Stimulated activated CD4-positive, alpha-beta T cell treated with anti-CD3 and anti-CD28 coated beads, Interleukin-4, amount 100 ng/mL, for 24 hours (primary cell): ENCODE results near the gene MYORG.

ENCODE experiments used
- DNase-seq: peaks from one replicate; pipeline ENCODE4 v3.0.0-alpha.2; 2020

The MYORG gene

DNA sequence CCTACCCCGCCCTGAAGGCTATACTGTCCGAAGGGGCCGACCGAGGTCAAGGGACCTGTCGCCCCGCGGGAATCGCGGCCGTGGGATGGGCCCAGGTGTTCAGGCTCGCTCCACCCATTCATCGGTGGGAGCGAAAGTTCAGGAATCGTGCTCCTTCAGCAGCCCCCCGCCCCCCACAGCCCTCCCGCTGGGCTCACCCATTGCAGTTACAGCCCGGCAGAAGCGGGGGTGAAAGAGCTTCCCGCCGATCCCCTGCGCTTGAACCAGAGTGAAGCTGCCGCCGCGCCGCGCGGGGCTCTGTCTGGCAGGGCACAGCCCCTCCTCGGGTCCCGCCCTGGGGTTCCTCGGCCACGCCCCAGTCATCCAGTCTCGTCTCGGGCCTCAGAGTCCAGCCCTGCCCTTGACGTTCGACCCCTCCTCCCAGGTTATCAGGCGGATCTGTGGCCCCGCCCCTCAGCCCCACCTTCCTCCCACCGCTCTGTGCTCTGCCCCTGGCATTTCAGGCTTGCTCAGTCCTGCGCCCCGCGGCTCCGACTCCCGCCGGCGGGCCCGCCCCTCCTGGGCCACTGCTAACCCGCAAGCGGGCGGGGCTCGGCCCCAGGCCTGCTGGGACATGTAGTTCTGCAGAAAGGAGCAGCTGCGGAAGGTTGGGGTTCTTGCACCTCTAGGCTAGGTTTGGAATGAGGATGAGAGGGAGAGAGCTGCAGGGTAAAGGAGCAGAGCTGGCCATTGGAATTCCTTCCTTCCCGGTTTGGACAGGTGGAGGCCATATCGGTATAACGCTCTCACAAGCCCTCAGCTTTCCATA lies at the start of gene MYORG:
Gene MYORG (minus strand): TSS at position 303 of the 808 bp plus-strand sequence. CDS start 3,955 bp downstream, outside the sequence.
- peak; percentile 97 for DNase-seq

DNA sequence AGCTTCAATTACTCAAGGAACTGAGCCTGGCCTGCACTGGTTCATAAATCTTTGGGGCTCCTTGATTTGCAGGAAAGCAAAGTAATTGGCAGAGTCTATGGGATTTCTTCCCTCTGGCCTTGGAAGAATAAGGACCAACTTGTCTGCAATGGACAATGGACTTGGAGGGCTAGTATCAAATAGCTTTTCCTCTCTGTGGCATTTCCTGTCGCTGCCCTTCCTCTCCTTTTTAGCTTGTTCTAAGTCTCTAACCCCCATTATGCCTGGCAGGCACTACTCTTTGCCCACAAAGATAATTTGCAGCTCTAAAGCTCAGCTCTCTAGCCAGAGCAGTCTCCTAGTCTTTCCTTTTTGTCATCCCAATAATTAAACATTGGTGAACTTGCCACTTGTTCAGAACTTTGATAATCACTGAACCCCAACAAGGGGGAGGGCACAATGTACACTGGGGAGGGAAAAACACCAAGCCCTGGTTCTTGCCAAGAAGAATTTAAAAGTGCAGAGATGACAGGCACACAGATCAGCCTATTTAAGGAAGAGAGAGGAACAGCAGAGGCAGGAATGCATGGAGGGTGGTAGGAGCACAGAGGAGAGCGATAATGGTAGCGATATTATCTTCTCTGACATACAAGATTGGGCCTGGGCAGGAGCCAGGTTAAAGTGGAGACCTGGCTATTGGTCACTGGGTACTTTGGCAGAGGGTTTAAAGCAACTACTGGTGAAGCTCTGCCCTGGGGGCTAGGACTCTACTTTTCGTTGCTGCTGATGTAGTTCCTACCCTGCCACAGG lies 43.2 kb upstream of the MYORG start:
- no peak for DNase-seq

DNA sequence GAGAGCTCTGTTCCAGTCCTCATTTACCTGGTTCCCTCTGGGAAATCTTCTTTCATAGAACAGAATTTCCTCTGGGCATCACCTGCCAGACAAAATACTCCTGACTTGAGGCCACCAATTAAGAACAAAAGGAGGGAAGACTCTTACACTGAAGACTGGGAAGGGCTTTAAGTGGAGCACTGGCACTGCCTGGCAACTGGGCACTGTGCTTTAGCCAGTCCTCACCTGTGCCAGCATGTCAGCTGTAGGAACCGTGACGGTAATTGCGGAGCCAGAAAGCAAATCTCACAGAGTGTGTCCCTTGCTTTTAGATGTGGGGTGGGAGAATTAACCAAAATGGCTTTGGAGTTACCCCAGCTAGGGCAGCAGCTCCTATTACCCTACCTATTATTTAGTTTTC lies 41.0 kb upstream of the MYORG start:
- no peak for DNase-seq

DNA sequence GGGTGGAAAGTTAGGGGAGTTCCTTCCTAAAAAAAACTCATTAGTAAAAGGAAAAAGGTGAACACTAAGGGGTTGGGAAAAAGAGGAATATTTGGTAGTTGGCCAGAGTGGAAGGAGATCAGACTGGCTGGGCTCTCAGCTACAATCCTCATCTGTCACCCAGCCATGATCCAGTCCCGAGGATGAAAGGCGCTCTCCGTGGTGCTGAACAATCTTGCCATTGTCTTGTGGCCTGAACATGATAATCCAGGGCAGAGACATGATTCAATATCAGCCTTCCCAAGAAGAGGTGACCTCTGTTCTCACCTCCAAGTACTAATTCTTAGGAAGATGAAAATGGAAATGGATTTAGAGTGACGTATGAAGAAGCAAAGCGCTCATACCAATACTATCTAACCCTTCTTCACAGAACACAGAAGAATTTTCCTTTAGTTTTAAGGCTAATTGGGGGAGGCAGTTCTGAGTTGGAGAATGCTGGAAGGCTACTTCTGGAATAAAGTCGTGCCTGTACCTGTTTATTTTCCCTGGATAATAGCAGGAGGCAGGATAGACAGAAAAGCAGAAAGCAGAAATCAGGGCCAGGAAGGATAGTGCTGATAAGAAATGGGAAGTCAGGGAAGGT lies 36.6 kb upstream of the MYORG start:
- DNase-seq = peak; percentile 18

DNA sequence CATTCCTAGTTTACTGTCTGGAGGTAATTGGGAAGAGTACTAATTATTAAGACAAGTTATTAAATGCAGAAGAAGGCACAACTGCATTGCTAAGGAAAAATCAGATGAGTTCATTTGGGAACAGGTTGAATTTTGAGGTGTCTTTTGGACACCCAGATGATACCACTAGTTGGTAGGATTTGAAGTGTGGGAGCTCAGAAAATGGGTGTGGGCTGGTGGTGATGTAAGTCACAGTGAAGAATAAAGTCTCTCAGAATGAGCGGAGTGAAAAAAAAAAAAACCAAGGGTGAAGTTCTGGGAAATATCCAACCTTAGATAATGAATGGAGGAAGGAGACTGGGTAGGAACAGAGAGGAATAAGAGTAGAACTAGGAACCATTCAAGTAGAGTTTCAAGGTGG lies 35.6 kb upstream of the MYORG start:
- DNase-seq = no peak

DNA sequence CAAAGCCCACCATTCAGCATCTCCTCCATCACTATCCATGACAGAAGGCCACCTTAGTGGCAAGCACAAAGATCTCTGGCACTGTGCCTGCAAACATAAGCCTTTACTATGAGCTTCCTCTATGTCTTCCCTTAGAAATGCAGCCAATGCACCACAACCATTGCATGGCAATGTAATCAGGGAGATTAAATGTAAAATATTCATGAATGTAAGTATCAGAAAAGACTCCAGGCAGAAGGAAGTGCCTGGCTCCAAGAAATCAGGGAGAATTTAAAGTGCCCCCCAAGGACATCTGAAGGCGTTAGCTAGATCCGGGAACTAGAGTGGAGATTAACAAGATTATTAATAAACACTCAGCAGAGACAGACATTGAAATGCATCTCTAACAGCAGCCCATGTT lies 32.5 kb upstream of the MYORG start:
- DNase-seq = no peak

DNA sequence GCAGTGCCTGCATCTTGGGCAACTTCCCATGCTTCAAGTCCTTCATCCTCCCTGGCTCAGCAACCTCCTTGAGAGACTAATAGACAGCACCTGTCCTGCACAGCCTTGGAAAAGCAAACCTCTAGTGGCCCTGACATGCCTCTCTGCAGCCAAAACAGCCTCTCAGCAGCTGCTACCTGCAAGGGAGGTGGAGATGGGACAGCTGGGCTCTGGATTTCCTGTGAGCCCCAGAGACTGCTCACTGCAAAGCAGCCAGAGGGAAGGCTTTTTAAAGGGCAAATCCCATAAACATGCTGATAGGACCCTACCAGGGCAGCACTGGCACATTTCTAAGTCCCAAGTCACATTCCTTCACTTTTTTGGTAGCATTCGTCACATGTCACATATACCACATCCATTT lies 31.5 kb upstream of the MYORG start:
- DNase-seq = no peak

DNA sequence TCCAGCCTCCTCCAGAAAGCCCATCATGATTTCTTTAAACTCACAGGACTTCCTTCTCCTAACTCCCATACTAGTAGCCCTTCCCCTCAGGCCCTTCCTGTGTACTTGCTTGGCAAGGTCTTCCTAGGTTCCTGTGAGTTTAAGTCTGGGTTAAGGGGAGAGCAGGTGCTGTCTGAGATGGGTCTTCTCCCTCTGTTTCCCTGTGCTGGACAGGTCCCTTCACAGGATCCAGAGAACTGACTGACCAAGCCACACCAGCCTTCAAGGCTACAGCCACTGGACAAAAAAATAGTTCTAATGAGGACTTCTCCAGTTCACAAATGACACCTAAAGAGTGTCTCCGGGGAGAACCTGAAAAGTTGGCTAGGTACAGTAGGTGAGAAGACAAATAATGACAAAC lies 29.5 kb upstream of the MYORG start:
- DNase-seq = no peak

DNA sequence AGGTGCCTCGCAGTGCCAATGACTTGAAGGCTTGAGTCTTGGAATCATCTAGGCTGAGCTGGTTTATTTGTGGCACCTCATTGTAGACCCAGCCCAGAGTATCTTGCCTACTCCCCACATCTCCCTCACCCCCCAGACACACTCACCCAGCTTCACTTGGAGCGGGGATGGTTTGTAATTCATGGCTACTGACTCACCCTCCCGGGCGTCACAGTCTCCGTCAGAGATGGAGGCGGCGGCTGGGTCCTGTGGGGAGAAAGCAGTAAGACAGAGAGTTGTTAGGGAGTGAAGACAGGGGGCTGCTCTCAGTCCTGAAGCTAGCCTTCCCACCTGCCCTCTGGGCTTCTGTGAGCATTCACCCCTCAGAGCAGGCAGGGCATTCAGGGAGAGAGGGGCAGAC lies 29.0 kb upstream of the MYORG start:
- DNase-seq = no peak

DNA sequence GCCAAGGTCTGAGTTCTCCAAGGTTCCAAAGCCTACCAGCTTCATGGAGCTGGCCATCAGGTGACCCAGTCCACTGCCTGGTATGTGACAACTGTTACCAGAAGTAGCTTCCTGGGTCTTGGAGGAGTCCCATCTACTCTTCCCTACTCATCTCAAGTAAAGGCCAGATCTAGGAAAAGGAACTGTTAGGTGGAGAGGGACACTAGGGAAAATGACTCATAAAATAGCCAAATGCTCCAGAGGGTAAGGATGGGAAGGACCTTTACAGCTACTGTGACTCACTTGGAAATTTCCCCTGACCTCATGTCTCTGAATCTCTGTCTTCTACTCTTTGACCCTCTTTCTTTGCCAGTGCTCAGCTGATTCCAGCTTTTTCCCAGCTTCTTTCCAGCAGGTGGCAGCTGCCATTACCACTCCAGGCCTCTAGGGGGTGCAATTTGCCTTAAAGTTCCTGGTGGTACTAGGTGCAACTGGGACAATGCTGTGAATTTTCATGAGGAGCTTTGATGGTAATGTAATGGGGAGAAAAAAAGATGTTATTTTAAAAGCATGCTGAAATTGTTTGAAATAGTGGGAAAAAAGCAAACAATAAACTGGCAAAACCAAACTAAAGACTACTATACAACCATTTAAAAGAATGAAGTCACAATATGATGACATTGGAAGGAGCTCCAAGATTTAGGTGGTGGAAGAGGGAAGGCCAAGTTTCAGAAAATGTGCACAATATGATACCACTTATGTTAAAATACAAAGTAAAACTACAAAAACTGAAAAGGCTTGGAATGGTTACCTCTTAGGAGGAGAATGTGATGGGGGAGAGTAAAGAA lies 27.1 kb upstream of the MYORG start:
- peak; percentile 61 for DNase-seq

DNA sequence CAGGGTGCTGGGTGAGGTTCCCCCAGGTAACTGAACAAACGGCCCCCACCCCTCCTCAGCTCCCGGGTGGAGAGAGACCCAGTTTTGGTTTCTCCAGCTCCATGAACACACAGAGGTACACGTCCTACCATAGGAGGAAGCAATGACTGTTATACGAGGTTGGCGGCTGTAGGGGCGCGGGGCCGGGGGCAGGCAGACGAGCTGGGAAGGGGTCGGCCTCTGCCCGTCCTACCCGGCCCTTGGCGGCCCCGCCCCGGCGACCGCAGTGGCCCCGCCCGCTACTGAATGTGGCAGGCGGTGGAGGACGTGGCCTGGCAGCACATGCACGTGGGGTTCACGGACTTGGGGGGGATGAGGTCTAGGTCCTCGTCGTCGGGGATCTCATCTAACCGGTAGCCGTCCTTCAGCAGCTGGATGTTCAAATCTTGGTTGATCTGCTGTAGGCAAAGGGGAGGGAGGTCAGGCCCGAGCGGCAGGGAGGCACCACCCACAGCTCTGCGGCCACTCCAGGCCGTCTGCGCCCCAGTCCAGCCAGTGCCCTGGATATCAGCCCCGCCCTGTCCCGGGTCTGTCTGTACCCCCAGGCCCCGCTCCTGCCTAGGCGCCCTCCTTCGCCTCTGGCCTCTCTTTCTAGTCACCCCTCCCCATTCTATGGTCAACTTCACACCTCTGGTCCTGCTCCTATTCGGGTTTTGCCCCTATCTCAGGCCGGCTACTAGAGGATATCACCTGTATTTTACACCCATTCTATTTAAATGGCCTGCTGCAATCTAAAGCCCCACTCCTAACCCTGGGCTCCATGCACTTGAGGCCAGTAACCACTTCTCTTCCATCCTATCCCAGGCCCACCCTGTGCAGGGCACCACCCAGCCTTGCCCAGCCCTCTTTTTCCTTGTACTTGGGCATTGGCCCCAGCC lies 24.2 kb upstream of the MYORG start:
- DNase-seq = no peak

DNA sequence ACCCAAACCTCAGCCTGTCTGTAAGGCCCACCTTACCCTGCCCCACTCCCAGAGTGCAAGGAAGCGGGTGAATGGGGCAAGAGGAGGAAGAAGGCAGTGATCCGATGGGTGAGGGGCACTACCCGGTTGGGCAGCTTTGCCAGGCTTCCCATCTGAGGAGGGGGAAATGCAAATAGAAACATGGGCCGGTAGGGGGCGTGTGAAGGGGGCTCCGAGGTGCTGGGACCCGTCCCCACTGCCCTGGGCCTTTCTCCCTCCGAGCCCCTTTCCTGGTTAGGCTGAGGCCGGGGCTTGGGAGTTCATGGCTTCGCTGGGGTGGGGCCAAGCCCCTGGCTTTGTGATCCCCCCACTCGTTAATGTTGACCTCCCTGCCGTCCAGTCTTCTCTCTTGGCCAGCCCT lies 23.6 kb upstream of the MYORG start:
- DNase-seq = no peak

DNA sequence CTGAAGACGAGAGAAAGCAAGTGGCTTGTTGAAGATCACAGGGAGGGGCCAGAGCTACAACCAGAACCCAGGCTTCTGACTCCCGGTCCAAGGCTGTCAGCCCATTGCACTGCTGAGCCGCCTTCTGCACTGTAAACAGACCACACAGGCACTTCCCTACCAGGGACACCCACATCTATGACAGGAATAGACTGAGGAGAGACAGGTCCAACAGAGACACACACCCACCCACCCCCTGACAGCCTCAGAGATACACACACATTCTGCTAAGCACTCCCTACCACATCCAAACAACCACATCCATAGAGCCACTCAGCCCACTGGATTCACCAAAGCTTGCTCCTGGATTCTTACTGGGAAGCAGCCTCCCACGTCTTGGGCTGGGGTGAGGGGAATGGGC lies 23.0 kb upstream of the MYORG start:
- DNase-seq = no peak

DNA sequence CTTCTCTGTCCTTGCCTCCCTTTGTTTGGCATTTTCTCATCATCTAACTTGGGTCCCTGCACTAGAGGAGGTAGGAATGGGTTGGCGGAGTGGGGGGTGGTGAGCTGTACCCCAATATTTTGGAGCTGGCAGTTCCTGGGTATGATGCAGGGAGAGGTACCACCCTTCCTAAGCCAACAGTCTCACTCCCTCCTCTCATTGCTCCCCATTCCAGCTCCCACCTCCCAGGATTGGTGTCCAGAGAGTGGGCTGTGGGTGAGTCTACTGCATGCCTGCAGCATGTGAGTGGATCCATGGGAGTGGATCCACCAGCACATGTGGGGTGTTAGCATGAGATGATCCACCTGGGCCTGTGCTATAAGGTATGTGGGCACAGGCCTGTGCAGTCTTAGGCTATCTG lies 22.2 kb upstream of the MYORG start:
- no peak for DNase-seq

DNA sequence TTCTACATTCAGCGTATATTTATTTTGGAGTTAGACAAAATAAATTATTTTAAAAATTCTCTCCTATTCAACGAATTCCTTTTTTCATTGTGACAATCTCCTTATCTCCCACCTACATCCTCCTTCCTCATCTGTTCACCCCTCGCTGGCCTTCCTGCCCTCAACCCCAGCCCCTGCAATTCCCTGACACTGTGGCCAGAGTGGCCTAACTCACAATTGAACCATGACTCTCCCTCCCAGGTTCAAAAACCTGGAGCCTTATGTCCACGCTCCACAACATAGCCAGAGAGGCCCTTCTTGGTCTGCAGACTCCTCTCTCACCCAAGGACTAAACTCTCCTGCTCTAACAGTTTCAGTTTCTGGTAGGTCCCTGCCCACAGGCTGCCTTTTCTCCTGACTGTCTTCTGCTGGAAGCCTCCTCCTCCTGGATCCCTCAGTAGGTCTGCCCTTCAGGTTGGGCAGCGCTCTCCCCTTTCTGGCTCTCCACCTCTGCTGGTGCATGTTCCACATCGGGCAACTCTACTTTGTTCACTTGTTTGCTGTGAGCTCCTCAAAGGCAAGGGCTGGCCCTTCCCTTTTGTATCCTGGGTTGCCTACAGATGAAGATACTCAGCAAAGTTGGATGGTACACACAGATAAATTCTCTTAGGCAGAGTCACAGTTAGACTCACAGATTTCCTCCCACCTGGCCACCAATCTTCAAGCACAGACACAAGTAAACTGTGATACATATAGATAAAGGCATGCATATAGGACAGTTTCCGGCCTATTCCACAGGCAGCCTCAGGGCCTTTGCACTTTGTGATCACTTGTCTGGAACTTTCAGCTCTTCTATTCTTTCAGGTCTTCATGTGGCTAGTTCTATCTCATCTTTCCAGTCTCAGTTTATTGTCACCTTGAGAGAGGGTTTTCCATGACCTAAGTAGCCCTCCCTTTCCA lies 19.8 kb upstream of the MYORG start:
- no peak for DNase-seq

DNA sequence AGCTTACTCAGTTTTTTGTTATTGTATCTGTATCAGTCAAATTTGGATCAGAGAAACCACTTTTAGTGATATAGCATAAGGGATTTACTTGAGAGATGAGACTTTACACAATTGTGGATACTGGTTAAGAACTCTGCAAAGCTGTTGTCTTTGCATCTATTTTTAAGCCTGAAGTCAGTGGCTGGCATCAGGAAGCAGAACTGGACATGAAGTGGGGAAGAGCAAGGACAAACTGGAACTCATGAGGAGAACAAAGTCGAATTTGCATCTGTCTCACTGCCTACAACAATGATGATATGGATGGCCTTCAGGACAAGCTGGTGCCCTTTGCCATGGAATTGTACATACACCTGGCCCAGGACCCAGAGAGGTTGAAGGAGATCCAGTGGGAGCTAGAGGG lies 15.8 kb upstream of the MYORG start:
- no peak for DNase-seq

DNA sequence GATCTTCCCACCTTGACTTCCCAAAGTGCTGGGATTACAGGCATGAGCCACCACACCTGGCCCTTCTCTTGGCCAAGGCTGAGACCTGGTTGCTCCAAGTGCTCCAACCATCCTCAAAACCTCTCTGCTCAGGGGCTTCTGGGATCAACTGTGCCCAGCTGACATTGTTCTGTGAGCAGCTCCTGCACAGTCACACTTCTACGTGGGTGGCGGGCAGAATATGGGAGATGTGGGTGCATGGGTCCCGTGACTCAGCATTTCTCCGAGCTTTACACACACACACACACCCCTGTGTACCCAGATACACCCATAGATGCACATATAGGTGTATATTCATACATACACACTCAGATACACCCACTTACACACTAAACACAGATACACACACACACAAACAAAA lies 10.5 kb upstream of the MYORG start:
- DNase-seq = no peak

DNA sequence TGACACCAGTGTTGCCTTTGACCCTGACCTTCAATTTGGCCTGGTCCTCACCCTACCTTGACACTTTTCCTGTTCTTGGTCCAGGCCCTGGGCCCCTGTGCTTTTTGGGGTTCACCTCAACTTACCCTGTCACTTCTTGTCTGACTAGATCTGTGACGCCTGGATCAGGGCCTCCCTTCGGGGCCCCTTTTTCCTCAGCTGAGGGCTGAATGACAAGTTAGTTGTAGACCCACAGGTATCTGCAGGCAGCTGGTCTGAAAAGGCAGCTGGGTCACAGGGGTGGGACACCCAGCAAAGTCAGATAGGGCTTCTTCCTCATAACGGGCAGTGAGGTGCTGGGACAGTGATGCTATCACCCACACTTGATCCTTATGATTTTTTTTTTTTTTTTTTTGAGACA lies 10.0 kb upstream of the MYORG start:
- DNase-seq = no peak

DNA sequence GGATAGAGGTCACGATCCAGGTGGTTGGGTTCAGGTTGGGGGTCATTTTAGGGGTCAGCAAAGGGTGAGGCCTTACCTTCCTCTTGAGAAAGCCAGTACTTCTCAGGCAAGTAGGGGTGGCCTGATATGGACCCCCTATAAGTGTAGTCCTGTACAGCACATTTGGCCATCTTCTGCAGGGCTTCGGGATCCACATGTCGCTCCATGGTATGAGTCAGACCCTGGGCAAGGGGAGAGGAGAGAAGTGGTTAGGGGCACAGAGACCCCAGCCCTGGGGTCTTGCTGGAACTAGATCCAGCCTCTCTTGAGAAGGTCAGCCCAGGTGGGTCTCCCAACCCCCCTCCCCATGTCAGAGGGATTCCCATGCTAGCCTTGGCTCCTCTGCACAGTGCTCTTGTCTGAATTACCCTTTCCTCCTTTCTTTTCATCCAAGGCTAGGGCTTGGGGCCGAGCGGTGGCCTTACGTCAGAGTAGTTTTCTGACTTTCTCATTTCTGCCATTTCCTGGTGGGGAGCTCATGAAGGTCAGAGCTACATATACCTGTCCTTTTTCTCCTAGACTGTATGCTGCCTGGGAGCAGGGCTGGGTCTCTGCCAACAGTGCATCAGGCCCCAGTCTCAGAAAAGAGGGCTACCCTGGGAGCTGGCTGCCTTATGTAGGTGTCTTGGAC lies 9.0 kb upstream of the MYORG start:
- no peak for DNase-seq
